Epidermal melanocyte (primary cell): ENCODE data around the gene CRYL1.

ENCODE experiments used
- DNase-seq: peaks from one replicate; pipeline ENCODE4 v3.0.0; 2011; ENCODE audit warnings: low spot score; ENCODE audit not compliant: insufficient read length

The CRYL1 gene

DNA sequence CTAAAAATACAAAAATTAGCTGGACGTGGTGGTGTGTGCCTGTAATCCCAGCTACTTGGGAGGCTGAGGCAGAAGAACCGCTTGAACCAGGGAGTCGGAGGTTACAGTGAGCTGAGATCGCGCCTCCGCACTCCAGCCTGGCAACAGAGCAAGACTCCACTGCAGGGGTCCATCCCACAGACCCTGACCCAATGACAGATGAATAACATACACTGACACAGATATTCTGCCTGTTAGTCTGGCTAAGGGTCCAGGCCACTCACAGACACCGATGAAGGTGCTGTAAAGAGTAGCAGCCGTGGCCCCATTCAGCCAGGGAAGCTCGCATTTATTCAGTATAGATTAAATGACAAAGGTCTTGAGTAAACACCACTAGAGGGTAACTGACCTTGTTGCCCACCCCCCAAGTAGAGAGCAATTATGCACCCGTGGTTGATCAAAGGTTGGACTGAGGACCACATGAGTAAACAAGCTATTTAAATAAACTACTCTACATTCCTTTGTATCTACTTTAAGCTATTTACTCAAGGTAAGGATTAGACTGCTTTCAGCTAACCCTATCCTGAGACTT is 8.5 kb upstream of the CRYL1 start:
- DNase-seq: no peak

DNA sequence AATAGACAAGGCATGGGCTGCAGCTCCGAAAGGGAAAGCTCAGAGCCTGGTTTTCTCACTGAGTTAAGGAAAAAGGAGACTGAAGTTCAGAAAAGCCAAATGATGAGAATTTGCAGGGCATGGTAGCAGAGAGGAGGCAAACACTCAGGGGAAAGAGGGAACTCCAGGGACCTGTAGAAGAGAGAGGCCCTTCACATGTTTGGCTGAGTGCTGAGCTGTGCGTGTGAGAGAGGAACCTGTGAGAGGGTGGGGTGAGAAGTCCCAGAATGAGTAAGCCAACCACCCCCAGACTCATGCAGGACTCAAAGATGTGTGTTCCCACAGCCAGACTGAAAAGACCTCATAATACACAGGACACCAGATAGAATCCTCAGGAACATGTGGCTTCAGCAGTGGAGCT is 2.8 kb upstream of the CRYL1 start:
- no peak for DNase-seq

DNA sequence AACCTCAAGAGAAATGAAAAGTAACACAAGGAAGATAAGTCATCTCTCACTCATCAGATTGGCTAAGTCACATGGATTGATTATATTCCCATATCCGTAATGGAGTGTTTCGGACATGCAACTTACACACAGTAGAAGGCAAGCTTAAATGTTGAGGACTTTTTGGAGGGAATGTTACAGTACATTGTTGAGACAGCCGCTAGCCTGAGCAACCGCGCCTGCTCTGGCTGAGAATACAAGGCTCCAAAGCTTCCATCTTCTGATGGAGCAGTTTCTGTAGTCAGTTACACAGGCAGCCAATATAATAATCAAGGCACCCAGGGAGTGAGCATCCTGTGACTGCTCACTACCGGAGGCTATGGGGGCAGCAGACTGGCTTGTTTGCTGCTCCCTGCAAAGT is 1.0 kb upstream of the CRYL1 start:
- no peak for DNase-seq

DNA sequence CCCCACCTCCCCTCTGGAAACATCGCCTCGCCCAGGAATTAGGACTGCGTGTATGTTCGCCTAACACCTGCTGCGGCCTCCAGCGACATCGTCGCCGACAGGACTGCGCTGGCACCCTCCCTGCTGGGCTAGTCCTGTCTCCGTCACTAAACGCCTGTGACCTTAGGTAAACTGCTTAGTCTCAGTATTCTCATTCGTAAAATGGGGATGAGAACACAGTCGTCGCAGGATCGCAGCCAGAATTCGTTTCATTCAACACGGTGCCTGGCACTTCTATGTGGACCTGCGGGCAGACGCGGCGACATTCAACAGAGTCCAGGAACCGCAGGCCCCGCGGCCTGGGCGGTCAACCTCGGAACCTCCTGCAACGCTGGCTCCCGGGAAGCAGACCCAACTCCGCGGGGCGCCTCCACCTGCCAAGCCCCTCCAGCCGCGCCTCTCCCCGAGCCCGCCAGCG is 485 bp downstream of the CRYL1 start:
- DNase-seq: no peak

DNA sequence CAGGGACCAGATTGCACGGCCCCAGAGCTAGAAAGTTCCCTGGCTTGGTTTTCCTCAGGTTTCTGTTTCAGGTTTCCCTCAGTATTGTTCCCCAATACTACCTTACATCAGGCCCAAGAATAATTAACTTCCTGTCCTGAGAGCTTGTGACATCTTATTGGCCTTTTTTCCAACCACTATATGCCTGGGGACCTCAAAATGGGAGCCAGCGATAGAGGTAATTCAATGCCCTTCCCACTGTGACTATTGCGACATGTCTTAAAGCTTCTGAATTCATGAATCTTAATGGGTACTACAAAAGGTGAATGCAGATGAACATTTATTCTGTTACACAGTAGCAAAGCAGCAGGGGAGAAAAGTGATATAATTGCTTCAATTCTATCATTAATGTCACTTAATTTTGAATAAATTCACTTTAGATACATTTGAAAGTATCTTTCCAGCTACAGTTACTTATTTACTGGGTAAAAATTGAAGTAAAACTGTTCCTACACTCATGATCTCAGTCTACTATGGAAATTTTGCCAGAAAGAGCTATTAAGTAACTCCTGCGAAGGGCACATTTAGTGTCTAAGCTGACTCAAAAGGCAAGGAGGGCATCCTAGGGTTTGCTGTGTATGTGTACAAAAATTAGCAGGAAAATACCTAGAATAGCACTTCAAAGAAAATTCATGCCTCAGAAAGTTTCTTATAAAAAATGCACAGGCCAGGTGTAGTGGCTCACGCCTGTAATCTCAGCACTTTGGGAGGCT is 4.1 kb downstream of the CRYL1 start:
- DNase-seq: no peak

DNA sequence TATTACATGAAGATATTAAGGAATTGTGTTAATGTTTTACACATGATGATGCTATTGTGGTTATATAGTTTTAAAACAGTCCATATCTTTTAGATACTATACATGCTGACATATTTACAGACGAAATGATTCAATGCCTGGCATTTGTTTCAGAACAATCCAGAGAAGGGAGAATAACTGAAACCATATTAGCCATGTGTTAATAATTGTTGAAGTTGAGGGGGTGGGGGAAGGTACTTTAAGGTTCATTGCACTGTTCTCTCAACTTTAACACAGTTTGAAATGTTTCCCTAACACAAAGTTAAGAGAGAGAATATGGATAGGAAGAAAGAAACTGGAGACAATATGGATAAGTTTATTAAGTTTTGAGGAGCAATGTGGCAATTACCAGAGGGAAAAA is 5.8 kb downstream of the CRYL1 start:
- no peak for DNase-seq

DNA sequence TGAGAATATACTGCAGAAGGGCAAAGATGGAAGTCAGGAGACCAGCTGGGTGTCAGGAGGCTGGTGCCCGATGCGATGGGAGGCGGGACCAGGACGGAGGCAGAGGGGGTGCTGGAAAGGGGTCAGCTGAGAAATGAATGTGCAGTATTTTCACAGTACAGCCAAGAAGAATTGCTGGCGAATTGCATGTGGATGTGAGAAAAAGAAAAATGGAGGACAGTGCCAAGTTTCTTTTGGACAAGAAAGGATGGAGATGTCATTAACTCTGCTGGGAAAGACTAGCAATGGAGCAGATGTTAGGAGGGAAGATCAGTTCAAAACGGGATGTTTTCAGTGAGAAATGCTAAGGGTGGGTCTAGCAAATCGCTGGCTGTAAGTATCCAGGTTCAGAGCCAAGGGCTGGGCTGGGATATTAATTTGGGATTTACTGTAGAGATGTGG is 7.0 kb downstream of the CRYL1 start:
- no peak for DNase-seq

DNA sequence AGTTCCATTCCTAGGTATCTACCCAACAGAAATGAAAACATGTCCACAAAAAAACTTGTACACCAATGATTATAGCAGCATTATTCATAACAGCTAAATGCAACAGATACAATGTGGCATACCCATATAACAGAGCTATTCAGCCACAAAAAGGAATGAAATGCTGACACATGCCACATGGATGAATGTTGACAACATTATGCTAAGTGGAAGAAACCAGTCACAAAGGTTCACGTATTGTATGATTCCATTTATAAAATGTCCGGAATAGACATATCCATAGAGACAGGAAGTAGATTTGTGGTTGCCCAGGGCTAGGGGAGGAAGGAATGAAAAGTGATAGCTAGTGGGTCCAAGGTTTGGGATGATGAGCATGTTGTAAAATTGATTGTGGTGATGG is 10.8 kb downstream of the CRYL1 start:
- no peak for DNase-seq

DNA sequence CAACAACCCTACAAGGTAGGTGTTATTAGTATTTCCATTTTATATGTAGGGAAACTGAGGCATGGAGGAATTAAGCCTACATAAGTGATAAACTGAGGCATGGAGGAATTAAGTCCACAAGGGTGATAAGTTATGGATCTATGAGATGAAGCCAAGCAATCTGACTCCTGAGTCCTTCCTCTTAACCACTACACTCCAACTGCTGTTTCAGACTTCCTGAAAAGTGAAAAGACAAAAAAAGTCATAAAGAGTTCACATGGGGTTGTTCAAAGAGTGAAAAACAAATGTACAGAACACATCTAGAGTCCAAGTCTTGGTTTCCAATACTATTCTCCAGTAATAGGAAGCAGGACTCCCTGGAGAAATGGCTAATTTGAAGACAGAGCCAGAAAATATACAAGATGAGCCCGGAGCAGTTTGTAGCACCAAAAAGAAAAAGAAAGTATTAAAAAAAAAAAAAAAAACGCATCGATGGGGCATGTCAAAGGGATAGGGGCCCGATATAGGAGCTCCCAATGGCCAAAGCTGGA is 12.1 kb downstream of the CRYL1 start:
- no peak for DNase-seq

DNA sequence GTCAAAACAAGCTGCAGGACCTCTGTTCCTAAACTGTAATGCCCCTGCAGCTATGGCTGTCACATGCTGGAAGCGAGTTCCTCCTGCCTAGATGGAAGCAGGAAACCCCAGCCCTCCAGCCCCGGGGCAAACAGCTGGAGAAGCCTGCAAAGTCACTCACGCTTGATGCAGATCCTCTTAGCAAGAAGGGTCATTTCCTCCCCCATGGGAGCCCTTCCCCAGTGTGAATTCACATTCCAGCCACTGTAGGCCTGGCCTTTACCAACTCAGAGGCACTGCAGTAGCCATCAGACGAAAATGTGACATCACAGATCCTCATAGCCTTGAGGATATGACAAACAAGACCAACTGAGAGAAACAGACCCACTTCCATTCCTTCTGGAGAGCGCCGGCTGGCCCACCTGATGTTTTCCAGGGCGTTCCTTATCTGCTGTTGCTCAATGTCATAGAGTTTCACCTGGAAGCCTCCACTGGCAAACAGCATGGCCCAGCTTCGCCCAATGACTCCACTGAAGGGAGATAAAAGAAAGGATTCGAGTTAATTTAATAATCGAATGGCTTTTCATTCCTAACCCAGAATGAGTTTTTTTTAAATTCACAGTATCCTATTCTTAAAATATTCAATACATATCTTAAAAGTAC is 13.5 kb downstream of the CRYL1 start:
- peak; percentile 53 for DNase-seq

DNA sequence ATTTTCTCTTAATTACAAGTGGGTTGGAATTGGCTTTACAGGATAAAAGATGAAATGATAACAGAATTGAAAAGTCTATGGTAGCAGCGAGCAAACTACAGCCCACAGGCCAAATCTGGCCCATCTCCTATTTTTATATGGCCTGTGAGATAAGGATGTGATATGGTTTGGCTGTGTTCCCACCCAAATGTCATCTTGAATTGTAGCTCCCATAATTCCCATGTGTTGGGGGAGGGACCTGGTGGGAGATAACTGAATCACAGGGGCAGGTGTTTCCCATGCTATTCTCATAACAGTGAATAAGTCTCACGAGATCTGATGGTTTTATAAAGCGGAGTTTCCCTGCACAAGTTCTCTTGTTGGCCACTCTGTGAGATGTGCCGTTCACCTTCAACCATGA is 19.0 kb downstream of the CRYL1 start:
- no peak for DNase-seq

DNA sequence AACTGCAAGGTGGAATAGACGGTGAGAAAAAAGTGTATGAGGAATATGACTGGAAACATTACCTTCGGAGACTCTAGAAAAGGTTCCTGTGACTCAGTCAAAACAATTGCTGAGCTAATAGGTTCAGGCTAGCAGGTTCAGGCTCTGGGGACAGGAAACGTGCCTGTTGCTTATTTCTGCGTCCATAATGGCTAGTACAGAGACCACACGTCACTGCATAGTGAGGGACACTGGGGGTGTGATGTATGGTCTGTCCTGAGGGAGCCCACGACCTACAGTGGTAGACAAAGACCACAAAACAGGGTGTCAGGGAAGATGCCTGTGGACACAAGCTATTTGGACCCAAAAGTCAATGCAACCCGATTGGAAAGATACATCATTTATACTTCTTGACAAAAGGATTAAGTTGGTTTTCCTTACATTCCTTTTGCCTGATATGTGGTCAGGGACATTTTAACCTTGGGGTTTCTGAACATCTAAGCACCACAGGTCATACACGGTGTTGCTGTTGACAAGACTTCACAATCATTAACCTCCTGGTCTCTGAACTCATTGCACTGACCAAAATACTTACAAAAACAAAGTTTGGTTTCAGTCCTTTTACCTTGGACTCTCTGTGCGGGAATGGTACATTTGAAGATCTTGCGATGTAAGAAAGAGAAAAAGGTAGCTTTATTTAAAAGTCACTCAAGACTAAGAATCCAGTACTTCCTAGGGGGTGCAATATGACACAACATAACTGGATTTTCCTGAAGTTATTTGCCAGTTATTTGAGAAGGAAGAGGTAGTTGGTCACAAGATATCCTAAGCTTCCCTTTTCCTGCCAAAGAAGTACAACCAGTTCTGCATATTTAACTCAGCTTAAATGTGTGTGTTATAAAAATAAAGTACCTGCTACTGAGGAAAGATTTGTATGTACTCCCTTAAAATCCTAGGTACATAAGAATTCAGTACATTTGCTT is 20.0 kb downstream of the CRYL1 start:
- no peak for DNase-seq

DNA sequence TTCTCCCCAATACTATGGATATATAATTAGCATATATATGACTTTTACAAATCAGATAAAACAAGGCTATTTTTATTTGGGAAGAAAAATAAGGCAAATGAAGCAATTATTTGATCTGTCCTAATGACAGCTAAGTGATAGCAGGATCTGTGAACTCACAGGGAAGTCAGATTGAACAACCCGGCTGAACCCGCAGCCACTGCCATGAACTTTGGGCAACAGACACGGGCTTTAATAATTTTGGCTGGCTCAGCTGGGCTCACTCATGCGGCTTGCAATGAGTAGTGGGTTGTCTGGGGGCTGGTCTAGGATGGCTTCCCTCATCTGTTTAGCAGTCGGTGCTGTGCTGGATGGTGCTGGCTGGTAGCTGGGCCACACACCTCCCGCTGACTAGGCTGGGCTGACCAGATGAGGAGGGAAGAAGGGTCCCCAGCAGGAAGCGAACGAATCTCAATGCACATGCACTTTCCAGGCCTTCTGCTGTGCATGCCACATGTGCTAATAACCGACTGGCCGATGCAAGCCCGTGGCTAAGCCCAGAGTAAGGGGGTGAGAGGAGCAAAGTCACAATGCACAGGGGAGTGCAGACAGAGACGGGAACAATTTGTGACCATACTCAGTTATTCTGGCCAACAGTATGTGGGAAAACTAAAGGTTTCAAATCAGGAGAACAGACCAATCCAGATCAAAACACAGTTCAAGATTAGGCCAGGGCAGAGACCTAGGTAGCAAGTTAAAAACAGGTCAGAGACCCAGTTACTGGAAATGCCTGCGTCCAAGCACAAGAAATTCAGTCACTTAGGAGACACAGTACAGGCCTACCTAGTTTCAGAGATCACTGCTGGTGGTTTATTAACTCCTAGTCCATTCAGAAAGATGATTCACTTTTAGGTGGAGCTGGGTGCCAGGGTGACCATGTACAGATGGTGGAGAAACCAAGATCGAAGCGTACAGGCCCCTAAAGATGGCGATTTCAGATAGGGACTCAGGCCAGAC is 22.3 kb downstream of the CRYL1 start:
- DNase-seq: no peak

DNA sequence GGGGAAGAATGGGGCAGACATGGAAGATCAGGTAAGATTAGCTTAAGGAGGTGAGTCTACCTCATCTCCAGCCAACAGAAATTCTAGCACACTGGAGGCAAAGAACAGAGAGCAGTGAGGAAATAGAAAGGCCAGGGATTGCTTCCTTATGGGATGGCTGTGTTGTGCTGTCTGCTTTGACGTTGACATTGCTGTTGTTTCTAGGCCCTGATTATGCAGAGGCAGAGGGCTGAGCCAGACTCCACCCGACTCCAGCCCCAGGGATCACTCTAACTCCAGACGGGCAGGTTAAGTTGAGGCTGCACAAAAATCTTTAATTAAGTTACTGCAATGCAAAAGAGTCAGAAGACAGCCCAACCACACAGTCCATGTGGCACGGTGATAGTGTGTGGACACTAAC is 24.1 kb downstream of the CRYL1 start:
- no peak for DNase-seq

DNA sequence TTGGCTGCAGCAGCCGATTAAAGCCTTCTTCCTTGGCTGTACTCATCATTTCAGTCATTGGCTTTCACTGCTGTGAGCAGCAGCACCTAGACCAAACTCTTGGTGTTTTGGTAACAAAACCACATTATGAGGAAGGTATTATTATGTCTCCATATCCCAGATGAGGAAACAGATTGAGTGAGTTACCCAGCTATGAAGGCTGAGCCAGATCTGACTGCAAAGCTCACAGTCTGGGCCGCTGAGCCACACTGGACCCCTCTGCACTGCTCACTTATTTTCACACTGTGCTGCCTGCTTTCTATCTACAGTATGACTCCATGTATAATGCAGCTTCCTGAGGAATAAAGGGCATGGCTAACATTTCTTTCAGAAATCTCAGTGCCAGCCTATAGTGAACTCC is 24.5 kb downstream of the CRYL1 start:
- no peak for DNase-seq

DNA sequence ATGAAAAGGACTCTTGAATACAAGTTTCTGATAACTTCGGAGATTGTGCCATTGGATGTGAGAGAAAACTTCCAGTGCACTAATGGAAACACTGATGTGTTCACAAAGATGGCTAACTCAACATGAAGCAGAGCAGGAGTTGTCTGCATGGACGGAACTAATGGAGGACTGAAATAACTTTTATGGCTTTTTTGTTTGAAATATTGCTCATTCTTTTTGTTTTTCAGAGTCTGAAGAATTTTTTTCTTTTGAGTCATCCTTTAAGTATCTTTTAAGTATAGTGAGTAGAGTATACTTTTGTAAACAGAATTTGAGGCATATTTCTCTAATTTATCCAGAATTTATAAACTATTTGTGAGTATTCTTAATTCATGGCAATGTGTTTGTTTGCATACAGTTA is 25.7 kb downstream of the CRYL1 start:
- no peak for DNase-seq

DNA sequence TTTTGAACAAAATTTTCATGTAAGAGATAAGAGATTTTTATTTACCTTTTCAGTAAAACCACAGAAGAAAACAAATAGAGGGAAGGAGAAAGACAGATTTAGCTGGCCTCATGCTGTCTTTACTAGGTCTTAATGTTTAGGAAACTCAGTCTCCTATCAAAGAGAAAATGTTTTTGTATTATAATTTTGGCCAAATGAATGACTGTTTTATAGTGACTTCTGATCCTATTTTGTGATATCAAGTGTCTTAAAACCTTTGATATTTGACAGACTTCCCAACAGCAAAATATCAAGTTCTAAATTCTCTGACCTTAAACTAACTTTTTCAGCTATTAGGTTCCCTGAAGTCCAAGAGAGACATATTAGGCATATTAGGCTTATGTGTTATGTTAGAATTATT is 27.0 kb downstream of the CRYL1 start:
- no peak for DNase-seq

DNA sequence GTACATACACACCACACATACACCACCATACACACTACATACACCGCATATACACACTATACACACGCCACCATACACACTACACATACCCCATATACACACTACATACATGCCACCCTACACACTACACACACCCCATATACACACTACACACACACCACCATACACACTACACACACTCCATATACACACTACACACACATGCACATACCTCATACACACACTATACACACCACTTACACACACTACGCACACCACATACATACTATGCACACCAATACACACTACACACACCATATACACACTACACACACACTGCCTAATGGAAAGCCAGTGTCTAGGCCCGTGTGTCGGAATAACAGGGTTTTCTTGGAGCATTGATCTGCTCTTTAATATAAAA is 27.5 kb downstream of the CRYL1 start:
- no peak for DNase-seq

DNA sequence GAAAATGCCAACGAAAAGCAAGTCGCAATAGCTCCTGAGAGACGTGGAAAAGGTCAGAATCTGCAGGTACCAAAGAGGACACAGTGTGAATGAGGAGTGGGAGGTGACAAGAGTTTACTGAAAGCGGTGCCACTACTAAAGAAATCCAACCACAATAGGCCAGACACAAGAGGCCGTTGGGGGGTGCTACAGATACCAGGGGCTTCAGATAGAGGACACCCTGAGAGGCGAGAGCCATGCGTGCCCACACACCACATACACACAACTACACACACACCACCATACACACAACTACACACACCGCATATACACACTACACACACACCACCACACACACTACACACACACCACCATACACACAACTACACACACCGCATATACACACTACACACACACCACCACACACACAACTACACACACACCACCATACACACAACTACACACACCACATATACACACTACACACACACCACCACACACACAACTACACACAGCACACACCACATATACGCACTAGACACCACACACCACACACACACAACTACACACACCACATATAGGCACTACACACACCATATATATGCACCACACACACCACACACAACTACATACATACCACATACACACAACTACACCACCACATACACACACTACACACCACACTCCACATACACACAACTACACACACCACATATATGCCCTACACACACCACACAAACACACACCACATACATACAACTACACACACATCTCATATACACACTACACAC is 28.5 kb downstream of the CRYL1 start:
- DNase-seq: no peak
